ENCODE results near the gene SMG5. TPM values are rescaled to one million over a fixed set of nuclear protein-coding genes. Genes with fewer than 3 reads are reported as not detected.

The SMG5 gene
- total RNA-seq, 6 experiments from 2014 or later = 28.1 to 58.8 (median 48.2) TPM

GRCh38 chr1:156214024-156214748 is 68.4 kb downstream of the SMG5 start:
- Histone ChIP-seq H3K27ac (peak overlapping the region; percentile 93 to 98 (median 94)), H3K36me3 (peaks cover 0 to 12% (median 4%) of the 10 kb centered on the region in 4 donors), H3K4me1 (peaks cover 0 to 47% (median 19%) of the 10 kb centered on the region in 4 donors), H3K9me3 (no peaks in the 10 kb centered on the region), H3K4me3 (peak overlapping the region; percentile 54 to 89 (median 64)), H3K27me3 (no peaks in the 10 kb centered on the region)
- ATAC-seq (peak in 1 of 4 donors; percentile 16), DNase-seq (no peak)
- 49% methylated on average over 16 of the region's 16 CpGs for WGBS (ENCODE audit: insufficient coverage, low coverage, low lambda C conversion rate, missing lambda C conversion rate)
- TF ChIP-seq POLR2A (IDR thresholded peaks at IDR 0.05) (no peak), CTCF (IDR thresholded peaks at IDR 0.05) (no peak)
- intact Hi-C loops (cut with DNase I) = no loop called here

GRCh38 chr1:156213644-156213966 is 69.0 kb downstream of the SMG5 start:
- intact Hi-C loops (cut with DNase I) = no loop called here
- Histone ChIP-seq H3K27me3 (no peaks in the 10 kb centered on the region), H3K4me1 (peaks cover 0 to 47% (median 19%) of the 10 kb centered on the region in 4 donors), H3K27ac (peak overlapping the region; percentile 93 to 98 (median 94)), H3K4me3 (peak overlapping the region; percentile 54 to 89 (median 64)), H3K9me3 (no peaks in the 10 kb centered on the region), H3K36me3 (peaks cover 0 to 15% (median 4%) of the 10 kb centered on the region in 4 donors)
- WGBS (ENCODE audit: insufficient coverage, low coverage, low lambda C conversion rate, missing lambda C conversion rate) = 7% methylated on average over 6 of the region's 11 CpGs
- no peak for DNase-seq
- TF ChIP-seq CTCF (IDR thresholded peaks at IDR 0.05) (no peak), POLR2A (IDR thresholded peaks at IDR 0.05) (no peak)
- no peak for ATAC-seq

- H3K27me3 ChIP-seq = no peaks in the 10 kb centered on the region
- H3K9me3 ChIP-seq = no peaks in the 10 kb centered on the region
- TF ChIP-seq POLR2A (IDR thresholded peaks at IDR 0.05) (peak; percentile 87), CTCF (IDR thresholded peaks at IDR 0.05) (no peak)
- ATAC-seq (peak; percentile 90 to 96 (median 90)), DNase-seq (peak; percentile 98)
- 0% methylated on average over 45 of the region's 61 CpGs for WGBS (ENCODE audit: insufficient coverage, low coverage, low lambda C conversion rate, missing lambda C conversion rate)
- peaks cover 0 to 21% (median 6%) of the 10 kb centered on the region in 4 donors for H3K36me3 ChIP-seq
- H3K27ac ChIP-seq = peak within 1 kb of the TSS; percentile 93 to 98 (median 94)
- intact Hi-C loops (cut with DNase I) = no loop called here
- H3K4me3 ChIP-seq = peak within 1 kb of the TSS; percentile 54 to 89 (median 64)
- H3K4me1 ChIP-seq = peaks cover 0 to 41% (median 17%) of the 10 kb centered on the region in 4 donors
Measured at GRCh38 chr1:156212833-156213643, 69.6 kb downstream of the SMG5 start, which contains the start of gene PMF1. PMF1 (plus strand) TSS chr1:156213007; CDS start chr1:156213016, 9 bp downstream.

GRCh38 chr1:156212130-156212529 is 70.5 kb downstream of the SMG5 start:
- 73% methylated on average over 5 of the region's 9 CpGs for WGBS (ENCODE audit: insufficient coverage, low coverage, low lambda C conversion rate, missing lambda C conversion rate)
- Histone ChIP-seq H3K4me3 (peak overlapping the region; percentile 54 to 89 (median 64)), H3K4me1 (peaks cover 0 to 32% (median 11%) of the 10 kb centered on the region in 4 donors), H3K27me3 (no peaks in the 10 kb centered on the region), H3K27ac (peak overlapping the region; percentile 93 to 98 (median 94)), H3K9me3 (no peaks in the 10 kb centered on the region), H3K36me3 (peaks cover 0 to 25% (median 12%) of the 10 kb centered on the region in 4 donors)
- intact Hi-C loops (cut with DNase I) = no loop called here
- ATAC-seq (no peak), DNase-seq (no peak)
- no peak for TF ChIP-seq POLR2A (IDR thresholded peaks at IDR 0.05)
- no peak for TF ChIP-seq CTCF (IDR thresholded peaks at IDR 0.05)
